Vagina (tissue), 2 donors: ENCODE measurements around the gene VPS4B.

Experiments
- CTCF ChIP-seq, 3 experiments: fragments of 450-650 bp in 2 of 3; fragments of 200-600 bp in 1 of 3; sonication (generic) in 1 of 3; IDR thresholded peaks; one replicate each; pipeline ENCODE4 v1.5.1; 2017 to 2019; ENCODE audit warnings: antibody characterized with exemption in 3 of 3, mild to moderate bottlenecking in 2 of 3, moderate library complexity in 2 of 3
- POLR2AphosphoS5 ChIP-seq, 2 donors: sonication (generic); formaldehyde crosslinking; IDR thresholded peaks; one replicate each; pipeline ENCODE4 v1.9.0; 2017; ENCODE audit warnings: antibody characterized with exemption in 2 of 2, mild to moderate bottlenecking in 2 of 2, low read depth in 1 of 2; ENCODE audit not compliant: insufficient read depth in 1 of 2

GRCh38 chr18:63468575-63468974 is 46.3 kb upstream of the VPS4B start:
- TF ChIP-seq CTCF (IDR thresholded peaks at IDR 0.05) (no peak), POLR2AphosphoS5 (IDR thresholded peaks at IDR 0.05; ENCODE audit: insufficient read depth in 1 of 2, low read depth in 1 of 2) (no peak)
